Measurements from ENCODE around the gene GALNT14. TPM values are rescaled to one million over a fixed set of nuclear protein-coding genes. Genes with fewer than 3 reads are reported as not detected.

The GALNT14 gene
- total and polyA plus RNA-seq, 10 of the 15 experiments (the other 5 are each of a cell fraction or from before 2014, with no cell fraction given) = 3.7 to 17.8 (median 6.0) TPM

GRCh38 chr2:31083234-31083993 is 54.8 kb downstream of the GALNT14 start:
- Histone ChIP-seq H2AFZ (ENCODE audit: control insufficient read depth, low read depth, low read length) (no peak overlapping the region), H3K9ac (ENCODE audit: control insufficient read depth, insufficient read depth, low read length) (no peak overlapping the region), H3K4me3 (no peak overlapping the region), H3K27me3 (replicated peaks in 1 of 2; ENCODE audit: control insufficient read depth in 2 of 2, insufficient read depth in 2 of 2, low read length in 1 of 2) (no peaks in the 10 kb centered on the region), H3K36me3 (ENCODE audit: control insufficient read depth in 2 of 2, insufficient read depth in 2 of 2, low read length in 1 of 2) (no peaks in the 10 kb centered on the region), H3K9me3 (replicated peaks; ENCODE audit: control insufficient read depth, insufficient read depth, low read length) (no peaks in the 10 kb centered on the region), H3K27ac (ENCODE audit: control insufficient read depth, insufficient read depth) (no peak overlapping the region), H3K4me1 (ENCODE audit: control insufficient read depth, insufficient read depth, low read length) (no peaks in the 10 kb centered on the region), H3K79me2 (ENCODE audit: control insufficient read depth, insufficient read depth, low read length) (no peaks in the 10 kb centered on the region), H3K4me2 (ENCODE audit: control insufficient read depth, insufficient read depth) (no peak overlapping the region), H4K20me1 (ENCODE audit: control insufficient read depth, insufficient read depth) (no peaks in the 10 kb centered on the region)
- 31% methylated on average over 13 of the region's 13 CpGs for WGBS (ENCODE audit: insufficient coverage, insufficient replicate concordance, low lambda C conversion rate, missing lambda C conversion rate)
- FAIRE-seq (no peak), DNase-seq (ENCODE audit: low read depth, low spot score) (no peak), ATAC-seq (no peak)
- ChIA-PET CTCF (interaction anchor here (0.9 kb wide), 1 partner anchor 86 kb away, joined by 4 read pairs; no protein-coding TSS in a partner anchor), SMC1A (ENCODE audit: uncharacterized antibody, unreplicated experiment) (interaction anchor here (0.7 kb wide), 1 partner anchor 41 kb away, joined by 3 read pairs; no protein-coding TSS in a partner anchor), RAD21 (ENCODE audit: unreplicated experiment) (no interaction called here), POLR2A (no interaction called here)
- BruUV-seq (replicated peaks) = no TSS peak
- TF ChIP-seq NBN (IDR thresholded peaks at IDR 0.05) = no peak
- TF ChIP-seq CBX3 (IDR thresholded peaks at IDR 0.05; ENCODE audit: borderline replicate concordance, low read depth) = no peak
- no peak for TF ChIP-seq POLR2A (IDR thresholded peaks at IDR 0.05; ENCODE audit: low read depth, low read length)
- TF ChIP-seq ZNF207 (IDR thresholded peaks at IDR 0.05; ENCODE audit: borderline replicate concordance) = no peak
- no peak for TF ChIP-seq RB1 (IDR thresholded peaks at IDR 0.05; ENCODE audit: borderline replicate concordance)
- no peak for TF ChIP-seq EGR1 (IDR thresholded peaks at IDR 0.05; ENCODE audit: borderline replicate concordance in 1 of 2, low read depth in 2 of 2, low read length in 2 of 2)
- no peak for TF ChIP-seq CHD4 (IDR thresholded peaks at IDR 0.05)
- no peak for TF ChIP-seq KLF5 (IDR thresholded peaks at IDR 0.05; ENCODE audit: partially characterized antibody)
- no peak for TF ChIP-seq SIX5 (IDR thresholded peaks at IDR 0.05; ENCODE audit: low read depth, low read length, severe bottlenecking)
- no peak for TF ChIP-seq CREB1 (IDR thresholded peaks at IDR 0.05; ENCODE audit: low read depth)
- no peak for TF ChIP-seq MXI1 (IDR thresholded peaks at IDR 0.05; ENCODE audit: low read depth, low read length)
- no peak for TF ChIP-seq NFIC (IDR thresholded peaks at IDR 0.05; ENCODE audit: low read depth, low read length)
- in situ Hi-C loops (cut with MboI) = no loop called here
- intact Hi-C loops (cut with micrococcal nuclease; ENCODE audit: unreplicated experiment) = no loop called here
